Parathyroid adenoma (tissue), 2 donors: ENCODE results near the gene C22orf31.
A peak's percentile ranks its signal among the peaks of the same experiment; 100 is the strongest.

ENCODE experiments used
- H2AFZ ChIP-seq: fragments of 300-600 bp; sonication (generic); one replicate; pipeline ENCODE4 v1.7.0; 2017; ENCODE audit warnings: antibody characterized with exemption, mild to moderate bottlenecking
- H3K27ac ChIP-seq: fragments of 300-600 bp; sonication (generic); one replicate; pipeline ENCODE4 v1.7.0; 2017
- H3K27me3 ChIP-seq: fragments of 300-600 bp; sonication (generic); one replicate; pipeline ENCODE4 v1.7.0; 2017; ENCODE audit warnings: low read length; ENCODE audit not compliant: control insufficient read depth, insufficient read depth
- H3K36me3 ChIP-seq: fragments of 300-600 bp; sonication (generic); one replicate; pipeline ENCODE4 v1.7.0; 2017; ENCODE audit warnings: low read length; ENCODE audit not compliant: control insufficient read depth, insufficient read depth
- H3K4me1 ChIP-seq: fragments of 300-600 bp; sonication (generic); one replicate; pipeline ENCODE4 v1.7.0; 2017; ENCODE audit warnings: control low read depth
- H3K4me2 ChIP-seq: fragments of 300-600 bp; sonication (generic); one replicate; pipeline ENCODE4 v1.7.0; 2017; ENCODE audit warnings: low read length
- H3K4me3 ChIP-seq: fragments of 300-600 bp; sonication (generic); one replicate; pipeline ENCODE4 v1.7.0; 2017; ENCODE audit warnings: low read depth, low read length
- H3K79me2 ChIP-seq: fragments of 300-600 bp; sonication (generic); one replicate; pipeline ENCODE4 v1.7.0; 2017; ENCODE audit warnings: control low read depth
- H3K9ac ChIP-seq: fragments of 300-600 bp; sonication (generic); one replicate; pipeline ENCODE4 v1.7.0; 2017; ENCODE audit warnings: mild to moderate bottlenecking
- H3K9me3 ChIP-seq: fragments of 300-600 bp; sonication (generic); one replicate; pipeline ENCODE4 v1.7.0; 2017; ENCODE audit warnings: low read length; ENCODE audit not compliant: control insufficient read depth
- CTCF ChIP-seq: fragments of 300-600 bp; sonication (generic); IDR thresholded peaks from one replicate; pipeline ENCODE4 v1.7.0; 2017; ENCODE audit warnings: antibody characterized with exemption, mild to moderate bottlenecking
- donor health status: primary hyperparathyroidism.

C22orf31 gene

GRCh38 chr22:29074276-29074772 lies 12.7 kb upstream of the C22orf31 start:
- peak overlapping the region; percentile 81 for H2AFZ ChIP-seq
- no peak overlapping the region for H3K9ac ChIP-seq
- no peaks in the 10 kb centered on the region for H3K4me1 ChIP-seq

GRCh38 chr22:29073618-29074275 lies 12.1 kb upstream of the C22orf31 start:
- no peaks in the 10 kb centered on the region for H3K4me1 ChIP-seq
- no peak overlapping the region for H3K9ac ChIP-seq

More at GRCh38 chr22:29074276-29074772, 12.7 kb upstream of the C22orf31 start:
- H3K27me3 ChIP-seq, result no peaks in the 10 kb centered on the region
- no peaks in the 10 kb centered on the region for H3K79me2 ChIP-seq
- peak overlapping the region; percentile 82 for H3K4me2 ChIP-seq
- peak overlapping the region; percentile 73 for H3K4me3 ChIP-seq
- TF ChIP-seq CTCF, result no peak
- H3K9me3 ChIP-seq, result no peaks in the 10 kb centered on the region
- H3K36me3 ChIP-seq, result no peaks in the 10 kb centered on the region
- peak overlapping the region; percentile 57 for H3K27ac ChIP-seq

GRCh38 chr22:29072979-29073617 lies 11.5 kb upstream of the C22orf31 start, which contains the start of gene KREMEN1:
Gene KREMEN1 (plus strand): TSS chr22:29073035. CDS start chr22:29073131, 96 bp downstream.
- H3K27ac ChIP-seq, result peak within 1 kb of the TSS; percentile 57
- TF ChIP-seq CTCF, result no peak
- H3K36me3 ChIP-seq, result no peaks in the 10 kb centered on the region
- H3K27me3 ChIP-seq, result no peaks in the 10 kb centered on the region
- no peaks in the 10 kb centered on the region for H3K9me3 ChIP-seq
- peak within 1 kb of the TSS; percentile 73 for H3K4me3 ChIP-seq
- H3K4me1 ChIP-seq, result no peaks in the 10 kb centered on the region
- H3K9ac ChIP-seq, result no peak within 1 kb of the TSS
- H3K79me2 ChIP-seq, result no peaks in the 10 kb centered on the region
- peak within 1 kb of the TSS; percentile 81 for H2AFZ ChIP-seq
- H3K4me2 ChIP-seq, result peak within 1 kb of the TSS; percentile 82

More at GRCh38 chr22:29073618-29074275, 12.1 kb upstream of the C22orf31 start:
- no peak for TF ChIP-seq CTCF
- Histone ChIP-seq H3K27ac (peak overlapping the region; percentile 57), H3K27me3 (no peaks in the 10 kb centered on the region), H3K79me2 (no peaks in the 10 kb centered on the region), H3K4me3 (peak overlapping the region; percentile 73), H2AFZ (peak overlapping the region; percentile 81), H3K36me3 (no peaks in the 10 kb centered on the region), H3K4me2 (peak overlapping the region; percentile 82), H3K9me3 (no peaks in the 10 kb centered on the region)

- Histone ChIP-seq H3K4me1 (no peaks in the 10 kb centered on the region), H3K79me2 (no peaks in the 10 kb centered on the region), H3K9me3 (no peaks in the 10 kb centered on the region), H3K27ac (no peak overlapping the region), H3K27me3 (no peaks in the 10 kb centered on the region), H3K9ac (no peak overlapping the region), H3K4me3 (peak overlapping the region; percentile 4), H3K36me3 (no peaks in the 10 kb centered on the region), H3K4me2 (peak overlapping the region; percentile 31), H2AFZ (peak overlapping the region; percentile 68)
- TF ChIP-seq CTCF, result no peak
These were observed 10.8 kb upstream of the C22orf31 start for GRCh38 chr22:29072193-29072978.
